Kidney glomerular epithelial cell (primary cell): Measurements from ENCODE around the gene SQSTM1.
"Not testable (repeated sequence)": the region's sequence is repeated elsewhere in the genome, so short reads cannot be mapped to it uniquely, and the experiment has no call there.

Experiments
- DNase-seq: peaks from one replicate; lab custom pipeline; 2025; lab: John Stamatoyannopoulos, UW

Gene SQSTM1

DNA sequence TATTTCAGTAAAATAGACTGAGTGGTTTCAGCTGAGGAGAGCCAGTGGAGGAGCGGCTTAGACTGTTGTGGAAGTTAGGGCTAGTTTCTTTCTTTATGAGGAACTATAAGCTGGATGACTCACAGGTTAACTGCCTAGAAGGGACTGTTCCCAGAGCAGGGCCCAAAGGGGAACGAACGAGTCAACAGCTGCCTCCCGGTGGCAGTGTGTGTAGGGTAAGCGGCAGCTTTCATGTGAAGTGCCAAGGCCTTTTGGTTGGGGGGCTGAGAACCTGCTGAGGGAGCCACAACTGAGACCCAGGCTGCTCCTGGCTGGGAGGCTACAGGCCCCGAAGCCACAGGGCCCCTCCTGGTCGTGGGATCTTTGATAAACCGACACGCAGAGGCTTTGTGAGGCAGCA, 7.0 kb downstream of the SQSTM1 start:
- no peak for DNase-seq

DNA sequence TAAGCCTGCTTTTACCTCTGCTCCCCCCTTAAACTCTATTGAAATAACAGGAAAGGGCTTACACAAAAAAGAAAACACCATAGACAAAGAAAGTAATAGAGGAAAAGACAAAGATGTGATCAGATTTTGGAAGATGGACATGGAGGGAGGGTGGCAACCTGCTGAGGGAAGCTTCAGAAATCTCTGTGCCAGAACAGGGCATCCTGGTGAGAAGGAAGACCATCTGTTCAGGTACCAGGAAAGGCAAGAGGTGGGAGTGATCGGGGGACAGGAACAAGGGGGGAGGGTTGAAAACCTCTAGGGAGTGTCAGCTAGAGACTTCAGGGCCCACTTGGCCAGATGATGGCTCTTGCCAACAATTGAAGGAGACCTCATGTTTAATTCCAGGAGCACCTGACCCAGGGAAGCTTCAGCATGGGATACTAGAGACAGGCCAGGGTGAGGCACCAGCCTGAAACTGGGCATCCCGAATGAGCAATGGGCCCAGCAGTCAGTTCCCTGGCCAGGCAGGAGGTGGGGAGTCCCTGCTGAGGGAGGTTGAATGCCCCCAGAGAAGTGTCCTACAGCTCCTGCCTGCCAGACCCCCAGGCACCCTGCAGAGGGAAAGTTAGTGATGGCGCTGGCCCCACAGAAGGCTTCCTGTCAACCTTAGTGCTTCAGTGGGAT, 8.2 kb downstream of the SQSTM1 start:
- no peak for DNase-seq

DNA sequence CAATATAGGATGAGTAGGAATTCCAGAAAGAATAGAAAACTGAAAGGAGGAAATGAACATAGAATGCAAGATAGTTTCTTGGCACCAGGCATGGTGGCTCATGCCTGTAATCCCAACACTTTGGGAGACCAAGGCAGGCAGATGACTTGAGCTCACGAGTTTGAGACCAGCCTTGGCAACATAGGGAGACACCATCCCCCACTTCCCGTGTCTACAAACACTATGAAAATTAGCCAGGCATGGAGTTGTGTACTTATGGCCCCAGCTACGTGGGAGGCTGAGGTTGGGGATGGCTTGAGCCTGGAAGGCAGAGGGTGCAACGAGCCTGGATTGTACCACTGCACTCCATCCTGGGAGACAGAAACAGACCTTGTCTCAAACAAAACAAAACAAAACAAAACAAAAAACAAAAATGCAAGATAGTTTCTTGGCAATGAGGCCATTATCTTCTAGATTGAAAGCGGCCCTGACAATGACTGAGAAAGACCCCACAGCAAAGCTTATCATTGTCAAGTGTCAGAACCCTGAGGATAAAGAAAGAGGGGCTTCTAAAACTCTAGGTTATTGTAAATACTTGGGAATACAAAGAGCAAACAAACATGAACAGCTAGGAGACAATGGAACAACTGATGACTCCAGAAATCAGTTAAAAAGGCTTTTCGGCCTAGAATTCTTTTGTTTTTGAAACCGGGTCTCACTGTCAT, 9.2 kb downstream of the SQSTM1 start:
- DNase-seq, result no peak

DNA sequence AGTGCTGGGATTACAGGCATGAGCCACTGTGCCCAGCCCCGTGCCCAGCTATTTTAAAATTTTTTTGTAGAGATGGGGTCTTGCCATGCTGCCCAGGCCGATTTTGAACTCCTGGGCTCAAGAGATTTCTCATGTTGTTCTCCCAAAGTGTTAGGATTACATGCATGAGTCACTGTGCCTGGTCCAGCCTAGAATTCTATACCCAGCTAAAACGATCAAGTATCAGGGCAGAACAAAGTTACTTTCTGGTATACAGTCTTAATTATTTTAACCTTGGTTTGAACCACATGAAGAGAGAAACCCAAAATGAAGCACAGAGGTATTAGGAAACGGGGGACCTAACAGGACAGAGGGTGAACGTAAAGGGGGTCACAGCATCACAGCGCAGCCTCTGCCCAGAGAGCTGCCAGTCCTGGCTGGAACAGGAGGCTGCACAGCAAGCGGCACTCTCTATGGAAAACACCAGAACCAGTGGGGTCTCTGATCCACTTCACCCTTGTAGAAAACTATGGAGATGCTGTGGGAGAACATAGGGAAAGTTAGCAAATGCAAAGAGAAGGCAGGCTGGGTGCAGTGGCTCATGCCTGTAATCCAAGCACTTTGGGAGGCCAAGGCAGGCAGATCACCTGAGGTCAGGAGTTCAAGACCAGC, 10.2 kb downstream of the SQSTM1 start:
- no peak for DNase-seq

DNA sequence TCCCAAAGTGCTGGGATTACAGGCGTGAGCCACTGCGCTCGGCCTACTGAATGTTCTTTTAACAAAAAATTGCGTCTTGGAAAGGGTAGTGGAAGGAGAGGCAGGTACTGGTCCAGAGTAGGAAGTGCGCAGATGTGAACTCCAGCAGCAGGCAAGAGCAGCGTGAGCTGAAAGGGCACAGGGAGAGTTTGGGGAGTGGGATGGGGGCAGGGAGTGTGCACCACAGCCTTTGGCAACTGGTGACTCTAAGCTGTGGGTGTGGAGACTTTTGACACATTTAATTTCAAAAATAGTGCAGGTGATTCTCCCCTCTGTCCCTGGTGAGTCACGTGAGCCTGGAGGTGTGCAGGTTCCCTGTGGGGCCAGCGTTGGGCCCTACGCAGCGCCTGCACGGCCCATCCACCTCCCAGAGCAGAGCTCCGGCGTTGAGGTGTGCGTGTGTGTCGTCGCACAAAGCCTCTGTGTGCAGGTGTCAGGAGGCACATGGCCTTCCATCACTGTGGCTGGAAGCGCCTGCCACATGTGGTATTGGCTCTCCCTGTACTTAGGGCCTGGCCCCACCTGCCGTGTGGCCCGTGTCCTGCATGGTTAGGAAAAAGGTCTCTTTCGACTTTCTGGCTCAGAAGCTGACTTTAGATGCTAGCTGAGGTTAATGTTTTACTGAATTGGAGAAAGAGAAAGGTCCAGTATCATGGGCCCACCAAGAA, 11.5 kb downstream of the SQSTM1 start:
- DNase-seq, result no peak

DNA sequence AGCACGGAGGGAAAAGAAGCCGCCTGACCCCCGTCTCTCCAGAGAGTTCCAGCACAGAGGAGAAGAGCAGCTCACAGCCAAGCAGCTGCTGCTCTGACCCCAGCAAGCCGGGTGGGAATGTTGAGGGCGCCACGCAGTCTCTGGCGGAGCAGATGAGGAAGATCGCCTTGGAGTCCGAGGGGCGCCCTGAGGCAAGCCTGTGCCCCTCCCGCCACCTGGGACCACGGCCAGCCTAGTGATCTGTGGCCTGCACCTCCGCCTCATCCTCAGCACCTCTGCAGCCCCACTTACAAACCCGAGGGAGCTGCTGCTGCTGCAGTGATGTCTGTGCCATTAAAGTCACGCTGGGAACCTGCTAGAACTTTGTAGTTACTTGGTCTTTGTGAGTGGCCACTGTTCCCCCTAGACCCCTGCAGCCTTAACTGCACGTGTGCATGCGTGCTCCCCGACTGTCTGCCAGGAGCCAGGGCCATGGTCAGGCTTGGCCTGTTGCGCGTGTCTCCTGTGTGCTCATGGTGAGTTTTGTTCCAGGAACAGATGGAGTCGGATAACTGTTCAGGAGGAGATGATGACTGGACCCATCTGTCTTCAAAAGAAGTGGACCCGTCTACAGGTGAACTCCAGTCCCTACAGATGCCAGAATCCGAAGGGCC, 12.5 kb downstream of the SQSTM1 start:
- DNase-seq, result no peak

DNA sequence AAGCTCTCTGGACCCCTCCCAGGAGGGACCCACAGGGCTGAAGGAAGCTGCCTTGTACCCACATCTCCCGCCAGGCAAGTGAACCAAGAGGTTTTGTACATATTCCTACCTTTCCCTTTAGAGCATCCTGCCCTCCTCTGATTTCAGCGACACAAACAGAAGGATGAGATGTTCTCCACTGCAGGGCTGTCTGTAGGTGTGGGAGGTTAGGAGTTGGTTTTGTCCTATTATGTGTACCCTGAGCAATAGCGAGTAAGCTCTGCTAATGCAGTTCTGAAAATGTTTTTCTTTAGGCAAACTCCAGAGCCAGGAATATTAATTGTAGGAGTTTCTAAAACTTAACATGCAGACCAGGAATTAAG, 13.0 kb downstream of the SQSTM1 start:
- DNase-seq, result no peak

DNA sequence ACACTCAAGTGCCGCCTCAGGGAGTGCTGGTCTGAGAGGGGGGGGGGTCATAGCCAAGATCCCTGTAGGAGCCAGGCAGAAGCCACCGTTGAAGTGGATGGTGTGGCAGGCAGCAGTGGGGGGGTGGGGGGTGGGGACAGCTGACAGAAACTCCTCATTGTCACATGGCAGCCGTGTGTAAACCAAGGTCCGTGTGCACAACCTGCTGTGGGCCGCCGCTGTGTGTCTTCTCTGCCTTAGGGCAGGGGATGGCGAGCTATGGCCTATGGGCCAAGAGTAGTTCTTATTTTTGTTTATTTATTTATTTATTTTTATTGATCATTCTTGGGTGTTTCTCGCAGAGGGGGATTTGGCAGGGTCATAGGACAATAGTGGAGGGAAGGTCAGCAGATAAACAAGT, 13.4 kb downstream of the SQSTM1 start:
- no peak for DNase-seq

DNA sequence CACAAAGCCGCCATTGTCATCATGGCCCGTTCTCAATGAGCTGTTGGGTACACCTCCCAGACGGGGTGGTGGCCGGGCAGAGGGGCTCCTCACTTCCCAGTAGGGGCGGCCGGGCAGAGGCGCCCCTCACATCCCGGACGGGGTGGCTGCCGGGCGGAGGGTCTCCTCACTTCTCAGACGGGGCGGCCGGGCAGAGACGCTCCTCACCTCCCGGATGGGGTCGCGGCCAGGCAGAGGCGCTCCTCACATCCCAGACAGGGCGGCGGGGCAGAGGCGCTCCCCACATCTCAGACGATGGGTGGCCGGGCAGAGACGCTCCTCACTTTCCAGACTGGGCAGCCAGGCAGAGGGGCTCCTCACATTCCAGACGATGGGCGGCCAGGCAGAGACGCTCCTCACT, 14.2 kb downstream of the SQSTM1 start:
- DNase-seq, result not testable (repeated sequence)

DNA sequence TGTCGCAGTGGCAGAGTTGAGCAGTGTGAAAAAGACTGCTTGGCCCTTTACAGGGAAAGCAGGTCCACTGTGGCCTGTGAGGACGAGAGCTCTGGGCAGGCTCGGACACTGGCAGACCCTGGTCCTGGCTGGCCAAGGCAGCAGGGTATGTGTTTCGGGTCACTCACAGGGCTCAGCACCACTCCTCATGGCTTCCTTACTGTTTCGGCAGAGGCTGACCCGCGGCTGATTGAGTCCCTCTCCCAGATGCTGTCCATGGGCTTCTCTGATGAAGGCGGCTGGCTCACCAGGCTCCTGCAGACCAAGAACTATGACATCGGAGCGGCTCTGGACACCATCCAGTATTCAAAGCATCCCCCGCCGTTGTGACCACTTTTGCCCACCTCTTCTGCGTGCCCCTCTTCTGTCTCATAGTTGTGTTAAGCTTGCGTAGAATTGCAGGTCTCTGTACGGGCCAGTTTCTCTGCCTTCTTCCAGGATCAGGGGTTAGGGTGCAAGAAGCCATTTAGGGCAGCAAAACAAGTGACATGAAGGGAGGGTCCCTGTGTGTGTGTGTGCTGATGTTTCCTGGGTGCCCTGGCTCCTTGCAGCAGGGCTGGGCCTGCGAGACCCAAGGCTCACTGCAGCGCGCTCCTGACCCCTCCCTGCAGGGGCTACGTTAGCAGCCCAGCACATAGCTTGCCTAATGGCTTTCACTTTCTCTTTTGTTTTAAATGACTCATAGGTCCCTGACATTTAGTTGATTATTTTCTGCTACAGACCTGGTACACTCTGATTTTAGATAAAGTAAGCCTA, 15.7 kb downstream of the SQSTM1 start:
- DNase-seq, result no peak

DNA sequence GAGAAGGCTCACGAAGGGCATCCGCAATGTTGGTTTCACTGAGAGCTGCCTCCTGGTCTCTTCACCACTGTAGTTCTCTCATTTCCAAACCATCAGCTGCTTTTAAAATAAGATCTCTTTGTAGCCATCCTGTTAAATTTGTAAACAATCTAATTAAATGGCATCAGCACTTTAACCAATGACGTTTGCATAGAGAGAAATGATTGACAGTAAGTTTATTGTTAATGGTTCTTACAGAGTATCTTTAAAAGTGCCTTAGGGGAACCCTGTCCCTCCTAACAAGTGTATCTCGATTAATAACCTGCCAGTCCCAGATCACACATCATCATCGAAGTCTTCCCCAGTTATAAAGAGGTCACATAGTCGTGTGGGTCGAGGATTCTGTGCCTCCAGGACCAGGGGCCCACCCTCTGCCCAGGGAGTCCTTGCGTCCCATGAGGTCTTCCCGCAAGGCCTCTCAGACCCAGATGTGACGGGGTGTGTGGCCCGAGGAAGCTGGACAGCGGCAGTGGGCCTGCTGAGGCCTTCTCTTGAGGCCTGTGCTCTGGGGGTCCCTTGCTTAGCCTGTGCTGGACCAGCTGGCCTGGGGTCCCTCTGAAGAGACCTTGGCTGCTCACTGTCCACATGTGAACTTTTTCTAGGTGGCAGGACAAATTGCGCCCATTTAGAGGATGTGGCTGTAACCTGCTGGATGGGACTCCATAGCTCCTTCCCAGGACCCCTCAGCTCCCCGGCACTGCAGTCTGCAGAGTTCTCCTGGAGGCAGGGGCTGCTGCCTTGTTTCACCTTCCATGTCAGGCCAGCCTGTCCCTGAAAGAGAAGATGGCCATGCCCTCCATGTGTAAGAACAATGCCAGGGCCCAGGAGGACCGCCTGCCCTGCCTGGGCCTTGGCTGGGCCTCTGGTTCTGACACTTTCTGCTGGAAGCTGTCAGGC, 16.6 kb downstream of the SQSTM1 start:
- DNase-seq, result no peak

DNA sequence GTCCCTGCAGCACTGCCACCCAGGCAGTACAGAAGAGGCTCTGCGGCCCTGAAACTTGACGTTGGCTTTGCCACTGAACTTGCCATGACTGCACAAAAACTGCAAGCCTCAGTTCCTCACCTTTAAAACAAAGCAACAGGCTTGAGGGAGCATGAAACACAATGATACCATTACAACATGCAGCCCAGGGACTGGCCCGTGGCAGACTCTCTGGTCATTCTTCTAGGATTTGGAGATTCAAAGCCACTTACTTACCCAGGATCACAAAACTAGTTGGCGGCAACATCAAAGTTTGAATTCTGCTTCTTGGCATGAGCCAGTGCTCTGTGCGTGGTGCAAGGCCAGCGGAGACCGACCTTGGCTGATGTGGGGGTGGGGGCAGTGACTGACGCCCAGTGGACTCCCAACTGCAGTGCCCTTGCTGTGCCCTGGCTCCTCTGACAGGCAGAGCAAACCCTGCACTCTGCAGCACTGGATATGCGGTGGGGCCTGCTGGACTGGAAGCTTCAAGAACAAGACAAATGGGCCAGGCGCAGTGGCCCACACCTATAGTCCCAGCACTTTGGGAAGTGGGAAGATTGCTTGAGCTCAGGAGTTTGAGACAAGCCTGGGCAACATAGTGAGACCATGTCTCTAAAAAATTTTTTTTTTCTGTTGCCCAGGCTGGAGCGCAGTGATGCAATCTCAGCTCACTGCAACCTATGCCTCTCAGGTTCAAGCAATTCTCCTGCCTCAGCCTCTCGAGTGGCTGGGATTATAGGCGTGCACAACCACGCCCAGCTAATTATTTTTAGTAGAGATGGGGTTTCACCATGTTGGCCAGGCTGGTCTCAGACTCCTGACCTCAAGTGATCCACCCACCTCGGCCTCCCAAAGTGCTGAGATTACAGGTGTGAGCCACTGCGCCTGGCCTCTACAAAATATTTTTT, 18.9 kb downstream of the SQSTM1 start:
- no peak for DNase-seq

DNA sequence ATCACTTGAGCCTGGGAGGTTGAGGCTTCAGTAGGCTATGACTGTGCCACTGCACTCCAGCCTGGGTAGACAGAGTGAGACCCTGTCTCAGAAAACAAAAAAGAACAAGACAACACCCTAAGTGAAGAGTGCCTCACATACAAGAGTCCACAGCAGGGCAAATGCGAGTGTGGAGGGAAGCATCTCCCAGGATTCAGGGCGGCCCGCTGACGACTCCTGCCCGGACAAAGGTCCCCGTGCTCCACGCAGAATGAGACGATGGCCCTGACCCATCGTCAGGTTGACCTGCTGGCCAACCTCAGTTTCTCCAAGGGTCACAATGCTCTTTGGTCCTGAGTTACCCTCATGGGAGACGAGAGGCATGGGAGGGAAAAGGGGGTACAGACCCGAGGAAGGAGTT, 19.6 kb downstream of the SQSTM1 start:
- DNase-seq, result no peak

DNA sequence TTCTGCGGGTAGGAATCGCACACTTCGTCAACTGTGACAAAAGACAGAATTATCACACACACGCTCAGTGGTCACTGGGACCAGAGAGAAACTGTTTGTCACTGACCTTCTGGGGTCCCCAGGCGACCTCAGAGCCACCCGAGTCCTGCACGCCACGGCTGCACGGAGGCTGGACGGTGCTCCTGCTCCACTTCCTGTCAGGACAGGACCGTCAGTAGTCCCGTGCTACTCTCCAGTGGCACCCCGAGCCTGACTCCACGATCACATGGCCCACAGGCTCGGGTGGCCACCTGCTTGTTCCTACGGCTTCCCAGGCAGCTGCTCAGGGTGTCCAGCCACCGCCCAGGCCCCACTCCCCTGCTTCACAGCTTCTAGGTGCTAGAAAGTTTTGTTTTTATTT, 20.1 kb downstream of the SQSTM1 start:
- DNase-seq, result no peak

DNA sequence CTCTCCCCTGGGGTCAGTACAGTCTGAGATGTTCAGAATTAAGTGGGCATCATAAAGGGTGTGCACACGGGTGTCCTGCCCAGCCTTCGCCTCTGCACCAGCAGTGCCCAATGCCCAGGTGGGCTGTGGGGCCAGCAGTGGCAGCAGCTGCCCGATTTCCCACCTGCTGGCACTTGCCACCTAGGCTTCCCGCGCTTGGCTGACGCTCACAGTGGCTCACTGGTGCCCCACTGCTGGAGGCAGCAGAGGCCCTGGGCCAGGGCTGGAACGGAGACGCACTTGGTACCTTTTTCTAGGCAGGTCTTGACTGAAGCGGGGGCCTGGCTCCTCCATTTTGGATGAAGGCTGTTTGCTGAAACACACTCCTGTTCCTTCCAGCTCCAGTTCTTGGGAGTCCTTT, 20.9 kb downstream of the SQSTM1 start:
- DNase-seq, result no peak

DNA sequence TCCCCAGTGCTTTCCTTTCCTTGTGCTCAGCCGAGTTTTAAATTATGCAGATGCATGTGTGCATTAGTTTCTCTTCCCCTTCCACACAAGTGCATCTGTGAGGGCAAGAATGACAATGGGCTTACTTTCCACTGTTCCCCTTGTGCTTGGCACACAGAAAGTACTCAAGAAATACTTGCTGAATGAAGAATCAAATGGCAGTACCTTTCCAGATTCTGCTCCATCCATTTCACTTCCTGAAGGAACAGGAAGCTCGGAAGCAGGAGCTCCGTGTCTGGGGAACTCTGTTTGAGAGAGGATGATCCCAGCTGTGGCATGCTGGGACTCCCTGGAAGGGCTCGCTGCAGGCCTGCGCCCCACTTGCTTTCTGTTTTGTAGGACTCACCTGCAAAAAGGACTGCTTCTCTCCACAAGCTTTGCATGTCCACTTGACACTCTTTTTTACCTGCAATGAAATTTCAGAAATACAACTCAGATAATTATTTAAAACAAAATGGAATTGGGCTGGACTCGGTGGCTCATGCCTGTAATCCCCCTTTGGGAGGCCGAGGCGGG, 32.4 kb downstream of the SQSTM1 start:
- DNase-seq, result no peak

DNA sequence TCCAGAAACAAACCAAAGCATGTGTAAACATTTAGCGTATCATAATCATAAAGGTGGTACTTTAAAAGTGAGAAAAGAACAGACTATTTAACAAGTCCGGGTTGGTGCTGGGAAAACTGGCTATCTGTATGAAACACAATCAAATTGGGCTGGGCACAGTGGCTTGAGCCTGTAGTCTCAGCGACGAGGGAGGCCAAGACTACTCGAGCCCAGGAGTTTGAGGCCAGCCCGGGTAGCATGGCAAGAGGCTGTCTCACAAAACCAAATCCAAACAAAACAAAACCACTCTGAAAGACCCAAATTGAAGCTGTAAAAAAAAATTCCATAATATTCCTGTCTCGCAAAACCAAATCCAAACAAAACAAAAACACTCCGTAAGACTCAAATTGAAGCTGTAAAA, 33.7 kb downstream of the SQSTM1 start:
- DNase-seq, result no peak

DNA sequence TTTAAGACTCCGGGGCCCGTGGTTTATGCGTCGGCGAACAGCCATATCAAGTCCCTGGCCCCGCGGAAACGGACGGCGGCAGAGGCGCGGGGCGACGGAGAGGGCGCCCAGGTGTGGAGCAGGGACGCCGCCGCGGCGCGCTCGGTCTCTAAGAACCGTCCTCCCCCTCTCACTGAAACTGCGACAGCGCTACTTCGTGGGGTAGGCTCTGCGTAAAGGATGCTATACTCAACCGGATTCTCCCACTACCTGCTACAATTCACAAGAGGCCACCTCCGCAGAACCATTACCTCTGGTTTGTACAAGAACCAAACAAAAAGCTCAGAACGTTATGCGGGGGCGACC, 37.5 kb downstream of the SQSTM1 start:
- DNase-seq, result peak; percentile 56
